Skeletal muscle tissue (tissue), 4 donors: ENCODE data around the gene VPS37B. TPM values are rescaled to one million over a fixed set of nuclear protein-coding genes. Genes with fewer than 3 reads are reported as not detected.
"Not testable (repeated sequence)": the region's sequence is repeated elsewhere in the genome, so short reads cannot be mapped to it uniquely, and the experiment has no call there.

Experiments
- H3K27ac ChIP-seq: one replicate; pipeline ENCODE4 v1.7.0; 2013; ENCODE audit warnings: mild to moderate bottlenecking, low read depth, low read length, inconsistent platforms
- H3K27me3 ChIP-seq, 3 donors: one replicate each; pipeline ENCODE4 v1.7.0; 2013; ENCODE audit warnings: low read length in 3 of 3; ENCODE audit not compliant: control insufficient read depth in 3 of 3, insufficient read depth in 3 of 3
- H3K36me3 ChIP-seq, 3 donors: one replicate each; pipeline ENCODE4 v1.7.0; 2013; ENCODE audit warnings: low read length in 3 of 3; ENCODE audit not compliant: control insufficient read depth in 3 of 3, insufficient read depth in 3 of 3
- H3K4me1 ChIP-seq, 3 donors: one replicate each; pipeline ENCODE4 v1.7.0; 2013; ENCODE audit warnings: low read length in 3 of 3, mild to moderate bottlenecking in 3 of 3; ENCODE audit not compliant: control insufficient read depth in 3 of 3, insufficient read depth in 3 of 3
- H3K4me3 ChIP-seq, 3 donors: one replicate each; pipeline ENCODE4 v1.7.0; 2013; ENCODE audit warnings: low read length in 3 of 3
- H3K9ac ChIP-seq, 3 donors: one replicate each; pipeline ENCODE4 v1.7.0; 2013; ENCODE audit warnings: low read length in 3 of 3, mild to moderate bottlenecking in 3 of 3, moderate library complexity in 2 of 3, low read depth in 1 of 3
- H3K9me3 ChIP-seq, 3 donors: one replicate each; pipeline ENCODE4 v1.7.0; 2013; ENCODE audit warnings: low read length in 3 of 3; ENCODE audit not compliant: control insufficient read depth in 3 of 3
- total RNA-seq: library from RNA; depleted of rRNA; stranded (reverse); fragments of >200 nt; gene quantifications from one replicate; pipeline ENCODE4 v1.2.3, GENCODE V29; 2014
- donor health status: Osteomylitis.

The VPS37B gene
- total RNA-seq, 1 donor from 2014 or later: 11.5 TPM

DNA sequence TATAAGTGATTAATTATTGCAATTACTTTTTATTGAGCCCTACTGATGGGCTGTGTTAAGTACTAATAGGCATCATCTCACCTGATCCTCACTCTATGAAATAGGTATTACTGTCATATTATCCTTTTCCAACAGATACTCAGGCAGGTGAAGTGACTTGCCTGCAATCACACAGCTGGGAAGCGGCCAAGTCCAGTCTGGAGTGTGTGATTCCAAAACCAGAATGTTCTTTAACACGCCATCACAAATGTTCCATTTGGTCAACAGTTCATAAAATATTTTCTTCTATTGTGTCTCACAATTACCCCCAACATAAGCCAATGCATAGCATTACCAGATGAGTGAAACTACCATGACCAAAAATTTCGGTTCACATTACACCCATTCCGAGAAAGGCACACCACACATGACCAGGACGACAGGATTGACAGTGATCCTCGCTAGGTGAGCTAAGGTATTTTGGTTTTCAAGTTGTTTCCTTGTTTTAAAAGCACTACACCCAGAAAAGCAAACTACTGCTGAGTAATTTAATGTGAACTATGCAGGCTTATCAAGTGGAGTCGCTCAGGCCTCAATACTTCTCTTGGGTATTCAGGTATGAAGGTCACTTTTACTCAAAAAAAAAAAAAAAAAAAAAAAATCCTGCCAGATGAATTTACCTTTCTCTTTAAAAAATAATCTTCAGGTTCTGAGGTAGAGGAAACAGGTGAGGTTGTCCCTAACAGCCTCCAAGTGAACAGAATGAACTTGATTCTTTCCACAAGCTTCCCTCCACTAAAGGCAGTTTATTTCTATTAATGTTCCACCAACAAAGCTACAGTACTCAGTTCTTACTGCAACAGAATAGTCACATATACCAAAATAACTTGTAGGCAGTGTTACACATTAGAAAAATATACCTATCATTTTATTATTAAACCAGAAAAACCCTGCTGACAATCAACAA, 2.4 kb downstream of the VPS37B start:
- Histone ChIP-seq H3K4me1 (peaks cover 41 to 56% (median 54%) of the 10 kb centered on the region in 3 donors), H3K9me3 (no peaks in the 10 kb centered on the region), H3K27me3 (no peaks in the 10 kb centered on the region), H3K4me3 (peak overlapping the region in 1 of 3 donors; percentile 77), H3K36me3 (no peaks in the 10 kb centered on the region), H3K27ac (no peak overlapping the region), H3K9ac (peak overlapping the region in 1 of 3 donors; percentile 14)

DNA sequence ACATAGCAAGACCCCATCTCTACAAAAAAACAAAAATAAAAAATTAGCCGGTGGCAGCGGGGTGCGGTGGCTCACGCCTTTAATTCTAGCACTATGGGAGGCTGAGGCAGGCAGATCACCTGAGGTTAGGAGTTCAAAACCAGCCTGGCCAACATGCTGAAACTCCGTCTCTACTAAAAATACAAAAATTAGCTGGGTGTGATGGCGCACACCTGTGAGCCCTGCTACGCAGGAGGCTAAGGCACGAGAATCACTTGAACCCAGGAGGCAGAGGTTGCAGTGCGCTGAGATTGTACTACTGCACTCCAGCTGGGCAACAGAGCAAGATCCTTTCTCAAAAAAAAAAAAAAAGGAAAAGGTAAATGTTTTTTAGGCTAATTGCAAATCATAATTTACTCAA, 3.2 kb downstream of the VPS37B start:
- H3K27me3 ChIP-seq, H3K9me3 ChIP-seq, H3K36me3 ChIP-seq, H3K4me3 ChIP-seq: not testable (repeated sequence)
- H3K9ac ChIP-seq: peak overlapping the region in 1 of 3 donors; percentile 18
- peak overlapping the region; percentile 28 for H3K27ac ChIP-seq
- H3K4me1 ChIP-seq: peaks cover 47 to 61% (median 58%) of the 10 kb centered on the region in 3 donors

DNA sequence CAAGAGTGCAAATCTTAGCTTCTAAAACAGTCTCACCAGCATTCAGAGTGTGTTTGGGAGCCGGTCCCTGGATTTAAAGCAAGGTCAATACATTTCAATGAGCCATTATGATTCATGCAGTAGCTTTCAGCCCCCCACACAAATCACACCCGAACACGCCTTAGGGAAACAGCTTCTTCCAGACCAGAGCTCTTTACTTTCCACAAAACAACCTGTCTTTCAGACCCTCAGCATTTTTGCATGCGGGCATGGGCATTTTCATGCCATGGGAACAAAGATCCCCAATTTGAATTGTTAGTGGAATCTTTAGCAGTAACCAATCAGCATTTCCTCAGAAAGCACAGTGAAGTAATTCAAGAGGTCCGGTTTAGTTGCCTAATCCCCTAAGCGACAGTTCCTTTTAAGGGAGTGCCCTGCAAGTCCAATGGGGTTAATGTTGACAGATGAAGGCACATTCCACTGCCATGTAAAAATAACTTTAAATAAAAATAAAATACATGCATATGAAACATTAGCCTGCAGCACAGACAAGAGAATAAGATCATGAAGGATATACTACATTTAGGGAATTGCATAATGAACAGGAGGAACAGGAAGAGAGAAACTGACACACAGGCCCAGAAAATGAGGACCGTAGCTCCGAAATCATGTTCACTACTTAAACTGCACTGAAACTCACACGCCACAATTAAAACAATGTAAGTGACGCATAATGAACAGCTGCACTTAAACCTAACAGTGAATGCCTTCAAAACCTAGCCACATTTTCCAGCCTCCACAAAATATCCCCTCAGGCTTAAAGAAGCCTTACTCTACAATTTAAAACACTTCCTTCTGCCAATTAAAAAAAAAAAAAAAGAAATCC, 4.0 kb downstream of the VPS37B start:
- Histone ChIP-seq H3K27ac (peak overlapping the region; percentile 28), H3K9ac (peak overlapping the region; percentile 39 to 54 (median 51)), H3K27me3 (no peaks in the 10 kb centered on the region), H3K4me3 (peak overlapping the region; percentile 13 to 58 (median 25)), H3K9me3 (no peaks in the 10 kb centered on the region), H3K4me1 (peaks cover 52 to 68% (median 66%) of the 10 kb centered on the region in 3 donors), H3K36me3 (no peaks in the 10 kb centered on the region)

DNA sequence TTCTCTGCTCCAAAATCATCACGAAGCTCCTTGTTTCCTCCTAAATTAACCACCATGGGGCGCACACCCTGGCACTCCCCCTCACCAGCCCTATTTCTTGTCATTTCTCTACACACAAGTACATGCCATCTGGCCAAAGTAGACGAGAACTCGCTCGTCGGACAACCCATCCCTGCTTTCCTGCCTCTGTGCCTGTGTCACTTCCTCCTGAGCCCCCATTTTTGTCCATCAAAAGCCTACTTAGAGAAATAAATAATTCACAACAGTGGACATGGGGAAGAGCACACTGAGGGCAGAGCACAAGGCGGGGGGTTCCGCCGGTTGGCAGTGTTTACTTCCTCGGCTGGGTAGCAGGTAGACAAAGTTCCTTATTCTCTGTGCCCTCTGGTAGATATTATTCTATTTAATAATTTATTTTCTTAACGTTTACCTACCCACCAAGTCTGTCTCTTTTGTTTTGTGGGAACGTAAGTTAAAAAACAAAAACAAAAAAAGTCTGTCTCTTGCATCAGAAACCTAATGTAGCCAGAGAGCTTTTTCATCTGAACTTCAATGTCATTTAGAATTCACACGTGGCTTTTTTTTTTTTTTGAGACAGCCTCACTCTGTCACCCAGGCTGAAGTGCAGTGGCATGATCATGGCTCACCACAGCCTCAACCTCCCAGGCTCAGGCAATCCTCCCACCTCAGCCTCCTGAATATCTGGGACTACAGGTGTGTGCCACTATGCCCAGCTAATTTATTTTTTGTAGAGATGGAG, 6.0 kb downstream of the VPS37B start:
- Histone ChIP-seq H3K4me1 (peaks cover 46 to 62% (median 53%) of the 10 kb centered on the region in 3 donors), H3K36me3 (no peaks in the 10 kb centered on the region), H3K9ac (no peak overlapping the region), H3K27me3 (no peaks in the 10 kb centered on the region), H3K9me3 (no peaks in the 10 kb centered on the region), H3K27ac (no peak overlapping the region), H3K4me3 (no peak overlapping the region)

DNA sequence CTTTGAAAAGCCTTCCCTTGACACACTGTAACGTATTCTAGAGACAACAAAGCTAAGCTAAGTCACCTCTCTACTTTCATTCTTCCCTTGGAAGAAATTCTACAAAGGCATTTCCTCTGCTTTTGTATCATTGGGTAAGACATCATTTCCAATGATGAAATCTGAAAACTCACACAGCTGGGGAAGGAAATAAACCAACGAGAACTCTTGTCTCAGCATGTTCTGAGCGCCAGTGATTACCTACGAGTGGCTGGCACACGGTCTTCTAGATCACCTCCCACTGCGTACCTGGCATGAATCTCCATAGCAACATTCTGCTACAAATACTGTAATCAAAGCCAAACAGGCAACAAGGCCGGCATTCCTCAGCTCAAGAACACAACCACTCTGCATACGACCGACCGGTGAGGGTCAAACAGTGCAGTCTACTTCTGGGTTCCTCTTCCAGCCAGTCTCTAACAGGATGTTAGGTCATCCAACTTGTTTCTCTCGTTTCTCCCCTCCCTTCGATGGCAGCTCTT, 7.6 kb downstream of the VPS37B start:
- H3K9ac ChIP-seq: peak overlapping the region; percentile 4 to 35 (median 18)
- no peaks in the 10 kb centered on the region for H3K9me3 ChIP-seq
- H3K4me1 ChIP-seq: peaks cover 39 to 49% (median 39%) of the 10 kb centered on the region in 3 donors
- H3K27ac ChIP-seq: peak overlapping the region; percentile 71
- H3K4me3 ChIP-seq: peak overlapping the region; percentile 27 to 59 (median 50)
- no peaks in the 10 kb centered on the region for H3K36me3 ChIP-seq
- no peaks in the 10 kb centered on the region for H3K27me3 ChIP-seq

DNA sequence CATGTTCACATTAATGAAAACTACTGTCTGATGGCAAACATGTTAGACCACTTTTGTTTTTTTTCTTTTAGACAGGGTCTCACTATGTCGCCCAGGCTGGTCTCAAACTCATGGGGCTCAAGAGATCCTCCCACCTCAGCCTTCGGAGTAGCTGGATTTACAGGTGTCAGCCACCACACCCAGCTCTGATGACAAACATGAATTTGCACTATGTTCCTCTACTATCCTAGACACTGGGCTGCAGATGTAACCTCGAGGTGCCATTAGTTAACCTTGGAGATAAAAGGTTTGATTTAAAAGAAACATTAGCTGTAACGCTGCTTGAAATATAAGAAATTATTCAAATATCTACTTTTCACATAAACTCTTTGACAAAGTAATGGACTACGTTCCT, 8.1 kb downstream of the VPS37B start:
- peak overlapping the region in 1 of 3 donors; percentile 50 for H3K4me3 ChIP-seq
- peak overlapping the region; percentile 71 for H3K27ac ChIP-seq
- no peaks in the 10 kb centered on the region for H3K36me3 ChIP-seq
- peaks cover 36 to 46% (median 38%) of the 10 kb centered on the region in 3 donors for H3K4me1 ChIP-seq
- H3K9ac ChIP-seq: no peak overlapping the region
- no peaks in the 10 kb centered on the region for H3K9me3 ChIP-seq
- H3K27me3 ChIP-seq: no peaks in the 10 kb centered on the region

DNA sequence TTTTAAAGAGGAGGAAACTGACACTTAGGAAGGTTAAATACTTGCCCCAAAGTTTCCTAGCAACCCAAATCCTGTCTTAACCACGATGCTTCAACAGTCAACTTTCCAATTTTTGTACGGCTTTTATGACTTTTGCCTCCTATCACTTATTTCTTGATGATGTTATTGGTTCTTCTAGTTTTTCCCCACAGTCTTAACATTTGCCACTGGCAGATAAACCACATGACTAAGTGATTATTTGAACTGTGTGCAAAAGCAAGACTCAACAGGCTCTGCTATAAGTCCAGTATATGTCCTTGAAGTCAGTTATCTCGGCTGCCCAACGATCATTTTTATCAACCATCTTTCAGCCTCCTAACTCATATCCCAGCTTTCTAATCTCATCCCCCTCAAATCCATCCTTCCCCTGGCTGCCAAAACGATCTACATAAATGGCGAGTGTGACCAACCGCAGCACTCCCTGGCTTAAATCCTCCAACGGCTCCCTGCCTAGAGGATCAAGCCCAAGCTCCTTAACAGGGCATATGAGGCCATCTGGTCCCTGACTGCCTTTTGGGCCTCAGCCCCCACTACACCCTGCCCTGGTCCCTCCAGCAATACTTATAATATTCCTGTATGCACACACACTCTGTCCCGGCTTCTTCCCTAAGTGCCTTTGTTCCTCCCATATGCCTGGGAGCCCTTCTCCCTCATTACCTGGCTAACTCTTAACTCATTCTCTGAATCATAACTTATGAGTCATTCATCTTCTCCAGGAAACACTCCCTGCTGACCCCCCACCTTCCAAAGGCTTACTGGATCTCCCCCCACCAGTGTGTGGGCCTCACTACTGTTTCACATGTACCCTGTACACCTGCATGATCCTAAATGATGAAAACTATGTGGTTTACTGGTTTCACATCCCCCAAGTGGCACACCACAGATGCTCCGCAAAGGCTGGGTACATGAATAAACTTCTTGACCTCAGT, 8.8 kb downstream of the VPS37B start:
- Histone ChIP-seq H3K4me1 (peaks cover 33 to 40% (median 35%) of the 10 kb centered on the region in 3 donors), H3K9me3 (no peaks in the 10 kb centered on the region), H3K27ac (no peak overlapping the region), H3K27me3 (no peaks in the 10 kb centered on the region), H3K9ac (no peak overlapping the region), H3K4me3 (no peak overlapping the region), H3K36me3 (no peaks in the 10 kb centered on the region)

DNA sequence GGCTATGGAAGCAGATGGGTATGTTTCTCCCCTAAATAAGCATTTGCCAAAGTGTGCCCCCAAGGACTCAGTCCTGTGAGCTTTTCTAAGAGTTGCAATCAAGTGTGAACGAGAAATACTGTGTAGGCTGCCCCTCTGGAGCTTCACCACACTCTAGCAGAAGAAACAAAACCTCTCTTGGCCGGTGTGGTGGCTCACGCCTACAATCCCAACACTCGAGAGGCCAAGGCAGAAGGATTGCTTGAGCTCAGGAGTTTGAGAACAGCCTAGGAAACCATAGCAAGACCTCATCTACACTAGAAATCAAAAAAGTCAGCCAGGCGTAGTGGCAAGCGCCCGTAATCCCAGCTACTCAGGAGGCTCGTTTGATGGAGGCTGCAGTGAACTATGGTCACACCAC, 9.8 kb downstream of the VPS37B start:
- no peak overlapping the region for H3K27ac ChIP-seq
- no peaks in the 10 kb centered on the region for H3K27me3 ChIP-seq
- no peak overlapping the region for H3K9ac ChIP-seq
- H3K4me1 ChIP-seq: peaks cover 27 to 38% (median 29%) of the 10 kb centered on the region in 3 donors
- no peaks in the 10 kb centered on the region for H3K9me3 ChIP-seq
- H3K4me3 ChIP-seq: no peak overlapping the region
- no peaks in the 10 kb centered on the region for H3K36me3 ChIP-seq
